HTR-8/SVneo (cell line): ENCODE measurements around the gene SPRY1.

Experiments used
- DNase-seq: peaks from one replicate; pipeline ENCODE4 v3.0.0; 2011; ENCODE audit warnings: low spot score, mixed read lengths; ENCODE audit not compliant: insufficient read length
- FAIRE-seq: peaks from 2 replicates; lab custom pipeline; 2011; peaks lifted over from hg19 to GRCh38; lab: Jason Lieb, UNC

The SPRY1 gene

DNA sequence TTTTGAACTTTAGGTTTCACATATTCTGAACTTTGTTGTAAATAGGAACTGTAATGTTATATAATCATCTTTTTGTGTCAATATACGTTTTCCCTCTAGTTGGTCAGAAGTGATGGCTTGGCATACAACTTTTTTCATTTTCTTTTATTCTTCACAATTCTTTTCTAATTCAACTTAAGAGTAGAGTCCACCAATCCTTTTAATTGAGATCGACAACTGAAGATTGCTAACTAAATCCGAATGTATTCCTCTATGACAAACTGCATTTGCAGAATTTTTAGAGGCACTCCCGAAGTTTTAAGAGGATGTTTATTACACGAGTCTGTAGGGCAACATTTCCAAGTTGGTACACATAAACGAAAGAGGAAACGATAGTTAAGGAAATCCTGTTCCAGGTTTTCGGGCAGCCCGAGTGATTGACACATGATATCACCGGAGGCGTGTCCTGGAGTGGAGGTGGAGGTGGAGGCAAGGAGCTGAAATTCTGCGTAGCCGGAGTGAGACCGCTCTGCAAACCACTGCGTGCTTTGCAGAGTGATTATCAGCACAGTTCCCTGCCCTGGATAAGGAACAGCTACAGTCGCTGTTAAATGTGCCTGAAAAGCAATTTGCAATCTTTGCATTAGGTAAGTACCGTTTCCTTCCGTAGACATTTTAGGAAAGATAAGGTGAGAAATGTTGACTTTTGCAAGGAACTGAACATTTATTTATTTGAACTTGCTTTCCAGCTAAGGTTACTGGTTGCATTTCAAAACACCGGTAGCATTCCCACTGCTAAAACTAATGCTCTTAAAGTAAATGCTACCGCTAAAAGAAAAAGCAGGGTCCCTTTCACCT lies at the start of gene SPRY1:
TSS of gene SPRY1 (plus strand) at position 489 of the 837 bp plus-strand sequence. CDS start 4,797 bp downstream, outside the sequence.
- peak; percentile 80 for DNase-seq
- FAIRE-seq = peak; percentile 60

GRCh38 chr4:123346951-123347350 lies 49.6 kb upstream of the SPRY1 start:
- FAIRE-seq = no peak

GRCh38 chr4:123348946-123349345 lies 47.6 kb upstream of the SPRY1 start:
- DNase-seq (no peak), FAIRE-seq (no peak)

More at GRCh38 chr4:123346951-123347350, 49.6 kb upstream of the SPRY1 start:
- no peak for DNase-seq

GRCh38 chr4:123349421-123350190 lies 47.0 kb upstream of the SPRY1 start:
- FAIRE-seq = no peak

GRCh38 chr4:123350191-123350544 lies 46.4 kb upstream of the SPRY1 start:
- FAIRE-seq (no peak), DNase-seq (no peak)

More at GRCh38 chr4:123349421-123350190, 47.0 kb upstream of the SPRY1 start:
- no peak for DNase-seq

DNA sequence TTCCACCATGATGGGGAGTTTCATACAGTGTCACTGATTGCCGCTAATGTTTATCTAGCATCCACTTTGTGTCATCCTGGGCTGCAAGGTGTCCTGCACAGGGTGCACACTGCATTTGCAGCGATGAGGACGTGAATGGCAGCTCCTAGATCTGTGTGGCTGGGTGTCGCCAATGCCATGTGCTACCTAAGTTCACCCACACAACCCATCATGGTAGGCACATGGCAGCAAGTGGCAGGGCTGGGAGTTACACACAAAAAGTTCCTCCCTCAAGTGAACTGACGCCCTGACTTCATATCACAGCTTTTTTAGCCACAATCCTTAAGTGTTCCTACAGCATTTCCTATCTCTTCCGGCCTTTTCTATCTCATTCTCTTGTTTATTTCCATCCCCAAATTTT lies 45.9 kb upstream of the SPRY1 start:
- FAIRE-seq (no peak), DNase-seq (no peak)

GRCh38 chr4:123351713-123352112 lies 44.9 kb upstream of the SPRY1 start:
- FAIRE-seq (no peak), DNase-seq (no peak)

DNA sequence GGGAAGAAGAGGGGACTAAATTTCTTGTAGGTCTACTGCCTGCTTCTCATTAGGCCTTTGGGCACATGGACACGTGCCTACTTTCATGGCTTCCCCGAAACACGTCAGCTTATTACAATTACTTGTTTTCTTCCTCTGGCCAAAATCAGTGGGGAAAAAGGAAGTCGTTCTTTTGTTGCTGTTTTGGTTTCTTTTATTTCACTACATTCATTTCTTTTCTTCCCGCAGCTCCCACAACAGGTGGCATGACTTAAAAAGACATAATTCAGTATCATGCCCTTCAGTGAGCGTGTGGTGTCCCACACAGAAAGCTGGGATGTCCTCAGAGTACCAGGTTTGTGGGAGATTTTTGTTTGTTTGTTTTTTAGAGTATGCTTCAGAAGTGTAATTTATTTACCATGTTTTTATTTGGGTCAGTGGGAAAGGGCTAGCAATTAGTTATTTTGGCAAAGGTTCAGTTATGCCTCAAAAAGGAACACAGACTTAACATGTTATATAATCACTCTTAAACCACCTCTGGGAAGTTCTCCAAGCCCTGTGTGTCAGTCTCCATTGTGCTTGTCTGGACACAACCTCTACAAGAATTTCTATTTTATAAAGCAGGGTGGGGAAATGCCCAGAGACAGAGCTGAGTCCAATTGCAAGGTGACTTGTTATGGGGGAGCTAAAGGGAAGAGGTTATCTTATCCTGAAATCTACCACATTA lies 44.2 kb upstream of the SPRY1 start:
- FAIRE-seq (no peak), DNase-seq (no peak)

DNA sequence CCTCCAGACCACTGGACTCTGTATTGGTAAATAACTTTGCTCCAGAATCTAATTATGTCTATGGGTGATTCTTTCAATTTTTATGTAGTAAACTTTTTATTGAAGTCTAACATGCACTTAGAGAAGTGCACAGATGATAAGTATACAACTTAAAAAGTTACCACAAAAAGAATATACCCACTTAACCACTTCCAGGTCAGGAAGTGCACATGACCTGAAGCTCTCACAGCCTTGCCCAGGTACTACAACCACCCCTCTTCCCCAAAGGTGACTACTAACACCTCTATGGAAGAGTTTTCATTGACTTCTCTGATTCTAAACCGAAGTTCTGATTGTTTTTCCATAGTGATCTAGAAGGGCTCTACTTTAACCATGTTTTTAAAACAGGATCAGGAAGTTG lies 43.6 kb upstream of the SPRY1 start:
- FAIRE-seq (no peak), DNase-seq (no peak)

- FAIRE-seq = no peak
Observed at GRCh38 chr4:123353656-123354055, 42.9 kb upstream of the SPRY1 start.

DNA sequence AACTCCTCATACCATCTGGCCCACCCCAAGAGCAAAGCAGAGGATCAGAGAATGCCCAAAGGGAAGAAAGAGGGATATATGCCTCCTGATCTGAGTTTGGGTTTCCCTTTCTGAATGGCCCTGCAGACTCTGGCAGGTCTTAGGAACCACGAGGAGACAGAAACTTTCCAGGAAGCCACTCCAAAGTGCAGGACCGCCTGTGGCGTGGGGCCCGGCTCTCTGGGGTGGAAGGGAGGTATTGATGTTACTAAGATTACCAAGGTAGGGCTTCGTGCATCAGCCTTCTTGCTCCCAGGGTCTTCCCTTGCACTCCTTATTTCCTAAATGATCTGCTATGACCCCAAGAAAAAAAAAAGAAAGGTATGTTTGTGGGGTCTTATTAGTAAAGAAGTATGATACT lies 41.9 kb upstream of the SPRY1 start:
- FAIRE-seq = no peak
- no peak for DNase-seq

More at GRCh38 chr4:123353656-123354055, 42.9 kb upstream of the SPRY1 start:
- no peak for DNase-seq

DNA sequence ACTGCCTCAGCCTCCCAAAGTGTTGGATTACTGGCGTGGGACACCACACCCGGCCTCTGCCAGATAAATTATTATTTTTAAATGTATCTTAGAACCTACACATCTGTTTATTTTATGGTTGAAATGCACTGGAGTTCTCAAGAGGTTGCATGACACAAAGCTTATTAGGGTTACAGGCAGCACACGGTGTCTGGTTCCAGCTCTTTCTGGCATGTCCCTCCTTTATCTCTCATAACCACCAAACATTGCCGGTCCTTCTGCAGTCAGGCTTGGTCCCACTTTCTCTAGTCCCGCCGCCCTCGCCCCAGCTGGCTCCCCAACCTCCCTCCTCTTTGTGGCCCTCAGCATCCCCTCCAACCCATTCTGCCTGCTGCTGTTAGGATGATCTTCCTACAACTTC lies 39.7 kb upstream of the SPRY1 start:
- DNase-seq (no peak), FAIRE-seq (no peak)

DNA sequence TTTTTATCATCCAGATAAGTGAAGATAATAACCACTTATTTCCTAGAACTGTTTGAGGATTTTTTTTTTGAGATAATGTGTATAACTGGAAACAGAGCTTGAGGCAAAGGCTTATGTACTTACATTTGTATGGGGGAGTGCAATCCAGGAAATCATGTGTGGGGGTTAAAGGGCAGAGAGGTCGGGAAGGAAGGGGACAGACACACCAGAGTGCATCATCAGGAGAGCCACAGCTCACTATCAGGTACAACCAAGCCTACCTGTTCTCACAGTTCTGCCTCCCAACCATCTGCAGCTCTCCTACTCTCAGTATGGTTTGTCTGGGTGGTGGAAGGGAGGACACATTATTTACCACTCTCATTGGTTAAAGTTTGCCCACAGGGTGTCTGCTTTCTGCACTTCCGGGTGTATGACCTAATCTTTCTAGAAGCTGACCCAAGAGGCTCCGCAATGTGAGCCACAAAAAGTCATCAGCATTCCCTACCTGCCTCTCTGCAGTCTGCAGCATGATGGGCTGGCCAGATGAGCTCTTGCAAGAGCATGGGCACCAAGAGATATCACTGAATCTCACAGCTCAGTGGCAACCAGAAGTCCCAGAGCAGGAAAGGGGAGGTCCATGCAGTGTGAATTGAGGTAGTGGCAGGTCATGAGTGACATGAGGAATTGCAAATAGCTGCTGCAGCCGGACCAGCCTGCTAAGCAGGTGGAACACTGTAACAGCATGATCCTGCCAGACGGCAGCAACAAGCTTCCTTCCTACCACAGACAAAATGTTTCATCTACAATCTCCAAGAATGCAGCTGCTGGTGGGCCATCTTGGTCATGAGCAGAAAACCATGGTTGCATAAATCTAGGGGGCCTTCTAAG lies 36.9 kb upstream of the SPRY1 start:
- no peak for FAIRE-seq
- DNase-seq = no peak

- no peak for DNase-seq
Observed at GRCh38 chr4:123361195-123361861, 35.3 kb upstream of the SPRY1 start.

GRCh38 chr4:123362103-123362502 lies 34.5 kb upstream of the SPRY1 start:
- FAIRE-seq (no peak), DNase-seq (no peak)

More at GRCh38 chr4:123361195-123361861, 35.3 kb upstream of the SPRY1 start:
- no peak for FAIRE-seq

- FAIRE-seq = no peak
- DNase-seq = no peak
Observed at GRCh38 chr4:123363729-123364128, 32.9 kb upstream of the SPRY1 start.

DNA sequence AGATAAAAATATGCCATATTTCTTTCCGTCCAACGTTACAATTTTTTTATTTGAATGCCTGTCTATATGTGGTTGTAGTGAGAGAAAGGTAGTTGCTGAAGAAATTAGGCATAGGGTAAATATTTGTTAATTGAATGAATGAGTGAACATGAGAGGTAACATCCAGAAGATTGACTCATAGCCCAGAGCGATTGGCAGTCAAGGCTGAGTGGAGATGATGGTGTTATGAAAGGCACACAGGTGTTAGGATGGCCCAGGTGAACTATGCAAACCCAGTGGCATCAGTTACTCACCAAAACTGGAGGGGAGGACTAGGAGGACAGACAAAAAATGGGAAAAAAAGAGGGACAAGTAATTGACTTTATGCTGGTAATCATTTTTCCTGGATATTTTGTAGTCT lies 31.7 kb upstream of the SPRY1 start:
- FAIRE-seq (no peak), DNase-seq (no peak)

DNA sequence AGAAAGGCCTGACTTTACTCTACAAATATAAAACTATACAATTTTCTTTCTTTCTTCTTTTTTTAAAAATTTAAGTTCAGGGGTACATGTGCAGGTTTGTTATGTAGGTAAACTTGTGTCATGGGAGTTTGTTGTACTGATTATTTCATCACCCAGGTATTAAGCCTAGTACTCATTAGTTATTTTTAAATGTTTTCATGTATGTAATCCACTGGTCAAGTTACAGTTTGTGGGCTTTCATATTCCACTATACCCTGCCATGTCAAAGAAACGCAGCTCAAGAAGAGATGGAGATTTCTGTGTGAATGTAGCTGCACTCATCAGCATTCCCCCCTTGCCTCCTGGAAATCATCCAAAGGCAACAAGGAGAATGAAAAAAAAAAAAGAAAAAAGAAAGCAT lies 31.2 kb upstream of the SPRY1 start:
- DNase-seq (no peak), FAIRE-seq (no peak)

- FAIRE-seq = no peak
- no peak for DNase-seq
Observed at GRCh38 chr4:123366144-123366748, 30.3 kb upstream of the SPRY1 start.
